GM12874 (cell line): ENCODE data around the gene TUT1.

Experiments
- CTCF ChIP-seq: IDR thresholded peaks from 2 replicates; pipeline ENCODE4 v1.5.1; 2011; ENCODE audit warnings: low read depth, mild to moderate bottlenecking, control low read depth, low read length, moderate library complexity; ENCODE audit not compliant: insufficient read depth

TUT1 gene

GRCh38 chr11:62545437-62546243 is 45.7 kb downstream of the TUT1 start:
- no peak for TF ChIP-seq CTCF

GRCh38 chr11:62544581-62545436 is 46.5 kb downstream of the TUT1 start:
- no peak for TF ChIP-seq CTCF

- TF ChIP-seq CTCF: no peak
Measured at GRCh38 chr11:62543680-62544444, 47.5 kb downstream of the TUT1 start.

GRCh38 chr11:62542750-62543567 is 48.4 kb downstream of the TUT1 start:
- TF ChIP-seq CTCF: peak; percentile 100

- TF ChIP-seq CTCF: no peak
Measured at GRCh38 chr11:62542111-62542745, 49.1 kb downstream of the TUT1 start.

GRCh38 chr11:62540804-62541701 is 50.3 kb downstream of the TUT1 start:
- TF ChIP-seq CTCF: no peak
